HG03025 (cell line): ENCODE results near the gene ANLN.
"Not testable (repeated sequence)": the region's sequence is repeated elsewhere in the genome, so short reads cannot be mapped to it uniquely, and the experiment has no call there.

Experiments
- ATAC-seq: cut with Tn5 transposase; IDR thresholded peaks from one replicate; pipeline ENCODE4 v1.9.1; 2021; ENCODE audit warnings: mild to moderate bottlenecking, moderate library complexity; ENCODE audit not compliant: unreplicated experiment, low FRiP score

Gene ANLN

DNA sequence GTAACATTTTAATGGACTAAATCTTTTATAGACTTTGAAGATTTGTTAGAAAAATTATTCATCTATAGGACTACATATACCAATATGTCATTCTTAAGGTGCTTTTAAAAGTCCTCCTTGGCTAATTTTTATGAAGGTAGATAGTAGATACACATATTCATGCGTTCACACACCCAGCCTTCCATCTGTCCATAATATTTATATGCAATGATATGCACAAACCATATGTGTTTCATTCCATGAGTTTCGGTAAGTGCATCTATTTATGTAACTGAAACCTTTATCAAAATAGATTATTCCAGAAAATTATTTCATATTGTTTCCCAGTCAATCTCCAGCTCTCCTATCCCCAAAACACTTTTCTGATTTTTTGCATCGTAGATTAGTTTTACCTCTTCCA, 101.7 kb downstream of the ANLN start:
- no peak for ATAC-seq

DNA sequence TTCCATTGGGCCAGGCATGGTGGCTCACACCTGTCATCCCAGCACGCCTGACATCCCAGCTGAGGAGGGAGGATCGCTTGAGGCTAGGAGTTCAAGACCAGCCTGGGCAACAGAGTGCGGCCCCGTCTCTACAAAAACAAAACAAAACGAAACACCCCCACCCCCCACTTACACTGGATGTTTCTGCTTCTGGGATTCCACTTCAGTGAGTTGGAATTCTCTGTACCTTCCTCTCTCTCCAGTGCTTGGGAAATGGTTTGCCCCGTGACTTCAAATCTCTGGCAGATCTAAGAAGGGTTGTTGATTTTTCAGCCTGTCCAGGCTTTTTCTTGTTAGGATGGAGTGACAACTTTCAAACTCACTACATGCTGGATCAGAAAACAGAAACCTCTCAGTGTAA, 106.9 kb downstream of the ANLN start:
- ATAC-seq, result no peak

DNA sequence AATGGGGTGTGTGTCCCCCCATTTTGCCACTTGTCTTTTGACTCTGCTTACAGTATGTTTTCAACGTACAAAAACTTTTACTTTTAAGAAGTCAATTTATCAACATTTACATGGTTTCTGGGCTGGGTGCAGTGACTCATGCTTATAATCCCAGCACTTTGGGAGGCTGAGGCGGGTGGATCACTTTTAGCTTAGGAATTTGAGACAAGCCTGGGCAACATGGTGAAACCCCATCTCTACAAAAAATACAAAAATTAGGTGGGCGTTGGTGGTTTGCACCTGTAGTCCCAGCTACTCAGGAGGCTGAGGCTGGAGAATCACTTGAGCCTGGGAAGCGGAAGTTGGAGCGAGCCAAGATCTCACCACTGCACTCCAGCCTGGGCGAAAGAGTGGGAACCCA, 107.5 kb downstream of the ANLN start:
- ATAC-seq, result not testable (repeated sequence)

DNA sequence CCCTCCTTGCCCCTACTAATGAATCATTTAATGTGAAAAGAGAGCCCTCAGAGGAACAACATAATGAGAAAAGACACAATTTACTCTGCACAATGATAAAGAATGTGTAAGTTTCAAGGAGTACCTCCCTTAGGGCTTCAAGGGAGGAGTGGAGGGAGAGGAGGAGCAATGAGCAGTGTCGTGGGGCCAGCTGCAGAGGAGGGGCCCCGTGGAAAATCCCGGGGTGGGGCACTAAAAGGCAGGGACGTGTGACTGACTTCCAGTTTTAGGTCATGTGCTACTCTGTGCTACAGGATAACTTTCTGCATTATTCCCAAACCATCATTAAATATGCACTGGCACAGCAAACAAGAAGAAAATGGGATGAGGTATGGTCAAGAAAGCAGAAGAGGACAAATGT, 108.1 kb downstream of the ANLN start:
- ATAC-seq, result no peak
